Right atrium auricular region (tissue), 2 donors: ENCODE data around the gene PRKCE. TPM values are rescaled to one million over a fixed set of nuclear protein-coding genes. Genes with fewer than 3 reads are reported as not detected.

Experiments used
- DNase-seq: peaks from one replicate; pipeline ENCODE4 v3.0.0-alpha.2; 2019; ENCODE audit warnings: low spot score
- H3K27ac ChIP-seq, 2 donors: fragments of 200-600 bp; sonication (generic); 1 replicate in 1 of 2; 2 replicates in 1 of 2; pipeline ENCODE4 v1.5.1; 2016 to 2019
- H3K27me3 ChIP-seq, 2 donors: fragments of 200-600 bp; sonication (generic); one replicate each; pipeline versions ENCODE4 v1.5.1 to v1.6.0; 2017 to 2019
- H3K36me3 ChIP-seq: fragments of 200-600 bp; sonication (generic); one replicate; pipeline ENCODE4 v1.5.1; 2016
- H3K4me1 ChIP-seq, 2 donors: fragments of 200-600 bp; sonication (generic); one replicate each; pipeline versions ENCODE4 v1.5.1 to v1.6.0; 2017 to 2019
- H3K4me3 ChIP-seq, 2 donors: fragments of 200-600 bp; sonication (generic); 1 replicate in 1 of 2; 2 replicates in 1 of 2; pipeline ENCODE4 v1.5.1; 2017 to 2019; ENCODE audit warnings: mild to moderate bottlenecking in 1 of 2, moderate library complexity in 1 of 2
- H3K9me3 ChIP-seq, 2 donors: fragments of 200-600 bp; sonication (generic); one replicate each; pipeline ENCODE4 v1.5.1; 2019
- CTCF ChIP-seq, 2 donors: fragments of 200-600 bp; sonication (generic); IDR thresholded peaks; one replicate each; pipeline ENCODE4 v1.5.1; 2019; ENCODE audit warnings: antibody characterized with exemption in 2 of 2
- total RNA-seq, 2 donors: library from RNA; depleted of rRNA; stranded (reverse); fragments of >200 nt; gene quantifications; one replicate each; pipeline ENCODE4 v1.1.0, GENCODE V29; 2016

The PRKCE gene
- total RNA-seq, 2 donors from 2014 or later = 7.2 to 11.8 TPM

GRCh38 chr2:45834858-45835257 lies 183.4 kb downstream of the PRKCE start:
- no peak overlapping the region for H3K4me3 ChIP-seq
- peaks cover 0 to 13% of the 10 kb centered on the region in 2 donors for H3K9me3 ChIP-seq
- H3K27ac ChIP-seq = no peak overlapping the region
- H3K36me3 ChIP-seq = no peaks in the 10 kb centered on the region
- peaks cover 0 to 19% of the 10 kb centered on the region in 2 donors for H3K4me1 ChIP-seq
- TF ChIP-seq CTCF (IDR thresholded peaks at IDR 0.05) = no peak
- no peaks in the 10 kb centered on the region for H3K27me3 ChIP-seq
- DNase-seq = no peak

- no peaks in the 10 kb centered on the region for H3K36me3 ChIP-seq
- no peak overlapping the region for H3K4me3 ChIP-seq
- H3K4me1 ChIP-seq = peaks cover 0 to 32% of the 10 kb centered on the region in 2 donors
- no peak overlapping the region for H3K27ac ChIP-seq
- no peak for DNase-seq
- no peaks in the 10 kb centered on the region for H3K27me3 ChIP-seq
- TF ChIP-seq CTCF (IDR thresholded peaks at IDR 0.05) = no peak
- H3K9me3 ChIP-seq = no peaks in the 10 kb centered on the region
These were observed 184.8 kb downstream of the PRKCE start for GRCh38 chr2:45836316-45836715.

DNA sequence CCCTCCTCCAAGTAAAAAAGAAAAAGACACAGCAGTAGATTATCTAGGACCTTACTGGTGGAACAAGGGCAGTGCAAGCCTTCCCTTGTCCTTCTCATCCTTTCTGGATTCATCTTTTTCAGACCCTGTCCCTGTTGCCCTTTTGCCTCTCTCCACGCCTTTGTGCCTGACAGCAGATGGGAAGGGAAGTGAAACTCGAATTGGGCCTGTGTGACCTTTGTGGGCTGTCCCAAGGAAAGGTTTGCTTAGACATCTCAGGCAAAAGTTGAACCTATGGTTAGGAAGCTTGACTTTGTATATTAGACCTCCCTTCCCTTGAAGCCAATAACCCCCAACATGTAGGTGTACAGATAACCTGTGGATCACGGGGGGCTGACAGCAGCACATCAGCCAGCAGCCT lies 185.3 kb downstream of the PRKCE start:
- no peaks in the 10 kb centered on the region for H3K36me3 ChIP-seq
- no peak for TF ChIP-seq CTCF (IDR thresholded peaks at IDR 0.05)
- H3K4me3 ChIP-seq = no peak overlapping the region
- no peak overlapping the region for H3K27ac ChIP-seq
- peaks cover 0 to 36% of the 10 kb centered on the region in 2 donors for H3K4me1 ChIP-seq
- H3K9me3 ChIP-seq = no peaks in the 10 kb centered on the region
- no peak for DNase-seq
- H3K27me3 ChIP-seq = no peaks in the 10 kb centered on the region

- Histone ChIP-seq H3K27ac (no peak overlapping the region), H3K36me3 (no peaks in the 10 kb centered on the region), H3K27me3 (no peaks in the 10 kb centered on the region), H3K4me1 (peaks cover 0 to 38% of the 10 kb centered on the region in 2 donors), H3K4me3 (no peak overlapping the region), H3K9me3 (no peaks in the 10 kb centered on the region)
- DNase-seq = no peak
- no peak for TF ChIP-seq CTCF (IDR thresholded peaks at IDR 0.05)
These were observed 186.4 kb downstream of the PRKCE start for GRCh38 chr2:45837812-45838341.

- peak overlapping the region; percentile 19 to 23 for H3K27ac ChIP-seq
- no peak for TF ChIP-seq CTCF (IDR thresholded peaks at IDR 0.05)
- H3K9me3 ChIP-seq = no peaks in the 10 kb centered on the region
- H3K4me3 ChIP-seq = peak overlapping the region in 1 of 2 donors; percentile 0
- peaks cover 0 to 39% of the 10 kb centered on the region in 2 donors for H3K4me1 ChIP-seq
- no peaks in the 10 kb centered on the region for H3K36me3 ChIP-seq
- DNase-seq = no peak
- H3K27me3 ChIP-seq = no peaks in the 10 kb centered on the region
These were observed 188.2 kb downstream of the PRKCE start for GRCh38 chr2:45839508-45840251.
